GM18520 (cell line): ENCODE data around the gene DNAH10.

Experiments
- ATAC-seq: cut with Tn5 transposase; IDR thresholded peaks from one replicate; pipeline ENCODE4 v1.9.1; 2021; ENCODE audit not compliant: unreplicated experiment

DNAH10 gene

GRCh38 chr12:123761841-123762714 lies at the start of gene DNAH10:
Gene DNAH10, plus strand, starts transcription at chr12:123762301. Its CDS starts 36 bp downstream, at chr12:123762337.
- ATAC-seq, result no peak

- ATAC-seq, result no peak
These were observed 49.3 kb upstream of the DNAH10 start for GRCh38 chr12:123712780-123713319.

GRCh38 chr12:123713398-123713797 lies 48.7 kb upstream of the DNAH10 start:
- no peak for ATAC-seq

- peak; percentile 42 for ATAC-seq
These were observed 48.1 kb upstream of the DNAH10 start for GRCh38 chr12:123713823-123714585.

GRCh38 chr12:123715195-123715594 lies 46.9 kb upstream of the DNAH10 start:
- ATAC-seq, result no peak

GRCh38 chr12:123717350-123717749 lies 44.8 kb upstream of the DNAH10 start:
- no peak for ATAC-seq

- ATAC-seq, result no peak
These were observed 41.8 kb upstream of the DNAH10 start for GRCh38 chr12:123720141-123720814.

- no peak for ATAC-seq
These were observed 40.9 kb upstream of the DNAH10 start for GRCh38 chr12:123721245-123721644.

GRCh38 chr12:123723011-123723410 lies 39.1 kb upstream of the DNAH10 start:
- ATAC-seq, result no peak

- ATAC-seq, result no peak
These were observed 38.3 kb upstream of the DNAH10 start for GRCh38 chr12:123723765-123724164.

- ATAC-seq, result no peak
These were observed 35.9 kb upstream of the DNAH10 start for GRCh38 chr12:123726244-123726643.

GRCh38 chr12:123726962-123727361 lies 35.1 kb upstream of the DNAH10 start:
- ATAC-seq, result no peak

- ATAC-seq, result no peak
These were observed 34.2 kb upstream of the DNAH10 start for GRCh38 chr12:123727878-123728277.

- ATAC-seq, result no peak
These were observed 30.5 kb upstream of the DNAH10 start for GRCh38 chr12:123731596-123731995.

- ATAC-seq, result no peak
These were observed 29.9 kb upstream of the DNAH10 start for GRCh38 chr12:123732251-123732650.

GRCh38 chr12:123733229-123733628 lies 28.9 kb upstream of the DNAH10 start:
- ATAC-seq, result no peak

GRCh38 chr12:123734268-123734667 lies 27.8 kb upstream of the DNAH10 start:
- ATAC-seq, result no peak

- no peak for ATAC-seq
These were observed 20.0 kb upstream of the DNAH10 start for GRCh38 chr12:123741937-123742572.

GRCh38 chr12:123743002-123743401 lies 19.1 kb upstream of the DNAH10 start:
- no peak for ATAC-seq

GRCh38 chr12:123744836-123745235 lies 17.3 kb upstream of the DNAH10 start:
- no peak for ATAC-seq

- ATAC-seq, result no peak
These were observed 14.8 kb upstream of the DNAH10 start for GRCh38 chr12:123747309-123747708.
